T-helper 1 cell treated with Interleukin-12 subunit alpha and Interleukin-12 subunit beta and Interleukin-4 antibody, amounts not matched to agents 30 ng/mL and 1 ng/mL, for 36 hours (primary cell): ENCODE measurements around the gene QRICH1. TPM values are rescaled to one million over a fixed set of nuclear protein-coding genes. Genes with fewer than 3 reads are reported as not detected.

Experiments
- intact Hi-C: fragments of 100-400 bp; cut with micrococcal nuclease; formaldehyde crosslinking; loops from one replicate; pipeline ENCODE4 v1.15.1; 2024
- total RNA-seq: library from RNA; stranded (reverse); gene quantifications from 2 replicates; pipeline ENCODE4 v1.2.3, GENCODE V29; 2022

The QRICH1 gene
- total RNA-seq, 1 donor from 2014 or later, result 150 TPM

DNA sequence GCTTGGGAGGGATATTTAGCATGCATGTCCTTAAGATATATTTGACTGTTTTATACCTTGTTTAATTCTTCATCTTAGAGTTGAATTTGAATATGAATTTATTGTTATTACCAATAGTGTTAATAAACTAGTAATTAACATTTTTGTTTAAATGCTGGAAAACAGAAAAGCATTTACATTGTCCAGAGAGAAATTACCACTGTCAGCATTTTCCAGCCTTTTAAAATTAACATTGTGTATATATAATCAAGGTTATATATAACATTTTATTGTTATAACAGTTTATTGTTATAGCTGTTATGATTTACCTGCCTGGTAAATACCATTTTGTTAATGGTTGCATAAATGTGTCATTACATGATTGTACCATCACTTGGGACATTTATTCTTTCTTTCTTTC is 111.9 kb downstream of the QRICH1 start:
- intact Hi-C loops, result no loop called here

DNA sequence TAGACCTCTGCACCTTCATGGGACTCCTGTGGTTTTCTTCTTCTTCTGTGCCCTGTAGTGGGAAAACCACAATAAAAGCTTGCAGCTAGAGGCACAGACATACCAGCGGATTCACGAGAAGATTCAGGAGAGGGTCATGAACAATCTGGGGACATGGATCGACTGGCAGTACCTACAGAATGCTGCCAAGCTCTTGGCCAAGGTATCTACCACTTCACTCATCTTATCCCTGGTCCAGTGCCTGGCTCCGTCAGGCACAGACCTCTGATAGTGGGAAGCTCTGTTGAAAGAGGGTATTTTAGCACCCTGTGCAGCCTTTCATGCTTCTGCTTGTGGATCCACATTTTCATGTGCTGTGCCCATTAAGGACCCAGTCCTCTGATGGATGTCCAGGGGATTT is 113.6 kb downstream of the QRICH1 start:
- intact Hi-C loops, result no loop called here

Other genes starting within 250 kb of the QRICH1 start
- gene PRKAR2A, start 246.2 kb downstream of the QRICH1 start, total RNA-seq, result 27.5 and 29.7 TPM in 2 replicates
- 34.7 and 38.6 TPM in 2 replicates for gene SLC25A20, start 195.2 kb downstream of the QRICH1 start, total RNA-seq
- gene ARIH2, start 175.2 kb downstream of the QRICH1 start, total RNA-seq, result 128 and 137 TPM in 2 replicates
- 43.3 and 48.9 TPM in 2 replicates for gene P4HTM, start 103.8 kb downstream of the QRICH1 start, total RNA-seq
- 148 and 151 TPM in 2 replicates for gene WDR6, start 86.7 kb downstream of the QRICH1 start, total RNA-seq
- 22.2 and 23.1 TPM in 2 replicates for gene DALRD3, start 75.5 kb downstream of the QRICH1 start, total RNA-seq
- 119 and 120 TPM in 2 replicates for gene NDUFAF3, start 72.0 kb downstream of the QRICH1 start, total RNA-seq
- 157 and 161 TPM in 2 replicates for gene IMPDH2, start 64.7 kb downstream of the QRICH1 start, total RNA-seq
- 207 and 215 TPM in 2 replicates for gene QARS1, start 10.7 kb upstream of the QRICH1 start, total RNA-seq
- gene USP19, start 26.8 kb upstream of the QRICH1 start, total RNA-seq, result 71.7 and 75.0 TPM in 2 replicates
- gene LAMB2, start 39.0 kb upstream of the QRICH1 start, total RNA-seq, result not detected in 2 replicates
- gene CCDC71, start 72.3 kb upstream of the QRICH1 start, total RNA-seq, result 25.1 and 26.3 TPM in 2 replicates
- gene KLHDC8B, start 77.5 kb upstream of the QRICH1 start, total RNA-seq, result 2.0 and 2.6 TPM in 2 replicates
- gene C3orf62, start 183.2 kb upstream of the QRICH1 start, total RNA-seq, result 14.7 and 16.7 TPM in 2 replicates
- gene USP4, start 246.0 kb upstream of the QRICH1 start, total RNA-seq, result 95.2 and 97.2 TPM in 2 replicates